Natural killer cell (primary cell): ENCODE measurements around the gene LZTS2. TPM values are rescaled to one million over a fixed set of nuclear protein-coding genes. Genes with fewer than 3 reads are reported as not detected.

Experiments
- ATAC-seq, 3 donors: fragments of 150-1000 bp in 2 of 3; fragments of 200-7000 bp in 1 of 3; cut with Tn5 transposase; 1 replicate in 1 of 3; 2 replicates in 2 of 3; pipeline ENCODE4 v1.10.0; 2021; ENCODE audit warnings: mild to moderate bottlenecking in 2 of 3, moderate library complexity in 2 of 3
- DNase-seq, 2 donors: peaks; one replicate each; pipeline versions ENCODE4 v3.0.0 to v3.0.0-alpha.2; 2013 to 2021; ENCODE audit warnings: mixed read lengths in 1 of 2
- H3K27ac ChIP-seq: one replicate; pipeline ENCODE4 v1.5.1; 2013; ENCODE audit warnings: mild to moderate bottlenecking, low read length
- H3K27me3 ChIP-seq: one replicate; pipeline ENCODE4 v1.6.1; 2013; ENCODE audit warnings: low read length; ENCODE audit not compliant: control insufficient read depth, insufficient read depth
- H3K36me3 ChIP-seq: one replicate; pipeline ENCODE4 v1.6.1; 2013; ENCODE audit warnings: low read length; ENCODE audit not compliant: control insufficient read depth, insufficient read depth
- H3K4me1 ChIP-seq: one replicate; pipeline ENCODE4 v1.6.1; 2013; ENCODE audit warnings: low read length; ENCODE audit not compliant: control insufficient read depth, insufficient read depth
- H3K4me3 ChIP-seq: one replicate; pipeline ENCODE4 v1.5.1; 2013; ENCODE audit warnings: low read length
- H3K9me3 ChIP-seq: one replicate; pipeline ENCODE4 v1.6.1; 2013; ENCODE audit warnings: low read length; ENCODE audit not compliant: control insufficient read depth, insufficient read depth
- H3K27ac Mint-ChIP-seq, 2 donors: one replicate each; pipeline ENCODE4 v1.8.0; 2022; ENCODE audit warnings: mild to moderate bottlenecking in 2 of 2, mixed read lengths in 2 of 2, moderate library complexity in 1 of 2
- H3K27me3 Mint-ChIP-seq, 2 donors: one replicate each; pipeline ENCODE4 v1.8.0; 2022; ENCODE audit warnings: low read depth in 2 of 2, mixed read lengths in 2 of 2
- H3K36me3 Mint-ChIP-seq: one replicate; pipeline ENCODE4 v1.8.0; 2022; ENCODE audit warnings: mixed read lengths
- H3K4me1 Mint-ChIP-seq, 2 donors: one replicate each; pipeline ENCODE4 v1.8.0; 2022; ENCODE audit warnings: mixed read lengths in 2 of 2
- H3K4me3 Mint-ChIP-seq: one replicate; pipeline ENCODE4 v1.8.0; 2022; ENCODE audit warnings: mild to moderate bottlenecking, moderate library complexity, mixed read lengths
- H3K9me3 Mint-ChIP-seq, 2 donors: one replicate each; pipeline ENCODE4 v1.8.0; 2022; ENCODE audit warnings: mixed read lengths in 2 of 2
- WGBS: methylation state at CpG from one replicate; pipeline ENCODE4 v1.1.7; 2013; ENCODE audit warnings: missing lambda C conversion rate; ENCODE audit not compliant: insufficient coverage; 5-methylcytosine and 5-hydroxymethylcytosine counted together
- intact Hi-C: fragments of 100-400 bp; cut with micrococcal nuclease; formaldehyde crosslinking; loops from one replicate; pipeline ENCODE4 v1.14.2; 2022
- total RNA-seq, 4 donors: library from RNA; stranded (reverse); fragments of 120-200 nt in 1 of 4; gene quantifications; one replicate each; pipeline versions ENCODE4 v1.2.3 to v1.2.4, GENCODE V29; 2013 to 2022
- TF ChIP-seq, protein P1 (sequence below): fragments of 200-600 bp; IDR thresholded peaks from one replicate; pipeline ENCODE4 v1.8.0; 2022; ENCODE audit warnings: antibody characterized with exemption

Gene LZTS2
- total RNA-seq, 3 donors from 2014 or later (not counting 1 experiment from before 2014, with no cell fraction given) = 8.0 to 16.1 (median 11.7) TPM

DNA sequence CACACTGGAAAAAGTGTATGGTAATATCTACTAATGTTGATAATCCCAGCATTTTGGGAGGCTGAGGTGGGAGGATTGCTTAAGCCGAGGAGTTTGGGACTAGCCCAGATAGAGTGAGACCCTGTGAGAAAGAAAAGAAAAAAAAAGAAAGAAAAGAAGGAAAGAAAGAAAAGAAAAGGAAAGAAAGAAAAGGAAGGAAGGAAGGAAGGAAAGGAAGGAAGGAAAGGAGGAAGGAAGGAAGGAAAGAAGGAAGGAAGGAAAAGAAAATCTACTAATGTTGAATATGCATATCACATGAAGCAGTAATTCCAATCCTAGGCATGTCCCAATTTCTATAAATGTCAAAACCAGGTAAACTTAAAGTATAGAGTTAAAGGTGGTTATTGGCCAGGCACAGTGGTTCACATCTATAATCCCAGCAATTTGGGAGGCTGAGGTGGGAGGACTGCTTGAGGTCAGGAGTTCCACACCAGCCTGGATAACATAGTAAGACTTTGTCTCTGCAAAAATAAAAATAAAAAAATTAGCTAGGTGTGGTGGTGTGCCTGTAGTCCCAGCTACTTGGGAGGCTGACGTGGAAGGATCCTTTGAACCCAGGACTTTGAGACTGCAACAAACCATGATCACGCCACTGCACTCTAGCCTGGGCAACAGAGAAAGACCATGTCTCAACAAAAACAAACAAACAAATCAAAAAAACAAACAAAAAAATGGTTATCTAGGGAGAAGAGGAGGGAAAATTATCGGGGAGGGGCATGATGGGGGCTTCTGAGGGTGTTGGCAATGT lies 57.0 kb downstream of the LZTS2 start:
- H3K36me3 Mint-ChIP-seq = no peaks in the 10 kb centered on the region
- Histone ChIP-seq H3K9me3 (no peaks in the 10 kb centered on the region), H3K4me1 (peaks cover 14% of the 10 kb centered on the region), H3K4me3 (no peak overlapping the region), H3K36me3 (no peaks in the 10 kb centered on the region), H3K27ac (no peak overlapping the region), H3K27me3 (no peaks in the 10 kb centered on the region)
- H3K4me3 Mint-ChIP-seq = no peak overlapping the region
- H3K9me3 Mint-ChIP-seq = no peaks in the 10 kb centered on the region
- H3K4me1 Mint-ChIP-seq = peaks cover 12 to 16% of the 10 kb centered on the region in 2 donors
- H3K27me3 Mint-ChIP-seq = no peaks in the 10 kb centered on the region
- ATAC-seq (no peak), DNase-seq (no peak)
- TF ChIP-seq, protein P1, sequence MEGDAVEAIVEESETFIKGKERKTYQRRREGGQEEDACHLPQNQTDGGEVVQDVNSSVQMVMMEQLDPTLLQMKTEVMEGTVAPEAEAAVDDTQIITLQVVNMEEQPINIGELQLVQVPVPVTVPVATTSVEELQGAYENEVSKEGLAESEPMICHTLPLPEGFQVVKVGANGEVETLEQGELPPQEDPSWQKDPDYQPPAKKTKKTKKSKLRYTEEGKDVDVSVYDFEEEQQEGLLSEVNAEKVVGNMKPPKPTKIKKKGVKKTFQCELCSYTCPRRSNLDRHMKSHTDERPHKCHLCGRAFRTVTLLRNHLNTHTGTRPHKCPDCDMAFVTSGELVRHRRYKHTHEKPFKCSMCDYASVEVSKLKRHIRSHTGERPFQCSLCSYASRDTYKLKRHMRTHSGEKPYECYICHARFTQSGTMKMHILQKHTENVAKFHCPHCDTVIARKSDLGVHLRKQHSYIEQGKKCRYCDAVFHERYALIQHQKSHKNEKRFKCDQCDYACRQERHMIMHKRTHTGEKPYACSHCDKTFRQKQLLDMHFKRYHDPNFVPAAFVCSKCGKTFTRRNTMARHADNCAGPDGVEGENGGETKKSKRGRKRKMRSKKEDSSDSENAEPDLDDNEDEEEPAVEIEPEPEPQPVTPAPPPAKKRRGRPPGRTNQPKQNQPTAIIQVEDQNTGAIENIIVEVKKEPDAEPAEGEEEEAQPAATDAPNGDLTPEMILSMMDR = no peak
- intact Hi-C loops = no loop called here
- H3K27ac Mint-ChIP-seq = no peak overlapping the region
- 100% methylated on average over 3 of the region's 4 CpGs for WGBS

Other genes with a start within 250 kb of the LZTS2 start
- 10 to 100 TPM; 24.2 to 35.4 (median 30.9) TPM for gene SLF2, start 86.8 kb upstream of the LZTS2 start, total RNA-seq
- 1 to 10 TPM in 1 of 3 donors, under 1 TPM in 1, not detected in 1; 0.53 to 1.7 TPM for gene SEMA4G, start 30.3 kb upstream of the LZTS2 start, total RNA-seq
- gene MRPL43, start 12.3 kb upstream of the LZTS2 start, total RNA-seq = 10 to 100 TPM; 27.2 to 42.0 (median 33.1) TPM
- gene TWNK, start 12.3 kb upstream of the LZTS2 start, total RNA-seq = 1 to 10 TPM; 2.2 to 3.6 (median 3.3) TPM
- 1 to 10 TPM in 1 of 3 donors, under 1 TPM in 2; 0.35 to 1.2 (median 0.52) TPM for gene PDZD7, start 31.3 kb downstream of the LZTS2 start, total RNA-seq
- 10 to 100 TPM; 59.7 to 74.5 (median 68.9) TPM for gene SFXN3, start 31.4 kb downstream of the LZTS2 start, total RNA-seq
- under 1 TPM in 1 of 3 donors, not detected in 2; 0.49 TPM for gene KAZALD1, start 62.2 kb downstream of the LZTS2 start, total RNA-seq
- not detected for gene TLX1, start 131.5 kb downstream of the LZTS2 start, total RNA-seq
- gene LBX1, start 229.7 kb downstream of the LZTS2 start, total RNA-seq = not detected